ENCODE measurements around the gene SFXN5.

The SFXN5 gene

GRCh38 chr2:72934683-72935610 is 136.6 kb downstream of the SFXN5 start:
- DNase-seq = no peak

- no peak for DNase-seq
Measured at GRCh38 chr2:72933646-72934151, 137.8 kb downstream of the SFXN5 start.

GRCh38 chr2:72933207-72933606 is 138.3 kb downstream of the SFXN5 start:
- no peak for DNase-seq

GRCh38 chr2:72932805-72933204 is 138.7 kb downstream of the SFXN5 start:
- DNase-seq = no peak

- DNase-seq = no peak
Measured at GRCh38 chr2:72932045-72932740, 139.3 kb downstream of the SFXN5 start.

GRCh38 chr2:72931280-72931910 is 140.1 kb downstream of the SFXN5 start:
- no peak for DNase-seq

GRCh38 chr2:72929010-72929409 is 142.5 kb downstream of the SFXN5 start:
- no peak for DNase-seq

- no peak for DNase-seq
Measured at GRCh38 chr2:72927619-72928550, 143.6 kb downstream of the SFXN5 start.

GRCh38 chr2:72926811-72927465 is 144.6 kb downstream of the SFXN5 start:
- DNase-seq = no peak

- no peak for DNase-seq
Measured at GRCh38 chr2:72926368-72926767, 145.1 kb downstream of the SFXN5 start.

- DNase-seq = no peak
Measured at GRCh38 chr2:72925328-72925943, 146.1 kb downstream of the SFXN5 start.

GRCh38 chr2:72924353-72925240 is 146.9 kb downstream of the SFXN5 start:
- no peak for DNase-seq

GRCh38 chr2:72923833-72924352 is 147.6 kb downstream of the SFXN5 start:
- no peak for DNase-seq

GRCh38 chr2:72921853-72922252 is 149.7 kb downstream of the SFXN5 start:
- DNase-seq = no peak

- DNase-seq = no peak
Measured at GRCh38 chr2:72921088-72921851, 150.2 kb downstream of the SFXN5 start.

GRCh38 chr2:72920318-72921087 is 151.0 kb downstream of the SFXN5 start:
- no peak for DNase-seq

GRCh38 chr2:72919414-72920317 is 151.8 kb downstream of the SFXN5 start:
- no peak for DNase-seq
